Measurements from ENCODE around the gene B3GALNT2.

DNA sequence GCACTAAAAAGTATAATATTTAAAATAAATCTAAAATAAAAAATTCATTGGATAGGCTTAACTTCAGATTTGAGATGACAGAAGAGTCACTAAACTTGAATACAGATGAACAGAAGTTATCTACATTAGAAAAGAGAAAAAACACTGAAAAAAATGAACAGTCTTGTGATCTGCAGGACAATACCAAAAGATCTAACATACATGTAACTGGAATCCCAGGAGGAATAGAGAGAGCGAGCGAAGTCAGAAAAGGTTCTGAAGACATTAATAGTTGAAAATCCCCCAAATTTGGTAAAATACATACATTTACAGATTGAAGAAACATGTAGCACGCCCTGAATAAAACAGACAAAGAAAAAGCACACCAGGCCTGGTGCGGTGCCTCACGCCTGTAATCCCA is 21.2 kb downstream of the B3GALNT2 start:
- TF ChIP-seq, protein P1, sequence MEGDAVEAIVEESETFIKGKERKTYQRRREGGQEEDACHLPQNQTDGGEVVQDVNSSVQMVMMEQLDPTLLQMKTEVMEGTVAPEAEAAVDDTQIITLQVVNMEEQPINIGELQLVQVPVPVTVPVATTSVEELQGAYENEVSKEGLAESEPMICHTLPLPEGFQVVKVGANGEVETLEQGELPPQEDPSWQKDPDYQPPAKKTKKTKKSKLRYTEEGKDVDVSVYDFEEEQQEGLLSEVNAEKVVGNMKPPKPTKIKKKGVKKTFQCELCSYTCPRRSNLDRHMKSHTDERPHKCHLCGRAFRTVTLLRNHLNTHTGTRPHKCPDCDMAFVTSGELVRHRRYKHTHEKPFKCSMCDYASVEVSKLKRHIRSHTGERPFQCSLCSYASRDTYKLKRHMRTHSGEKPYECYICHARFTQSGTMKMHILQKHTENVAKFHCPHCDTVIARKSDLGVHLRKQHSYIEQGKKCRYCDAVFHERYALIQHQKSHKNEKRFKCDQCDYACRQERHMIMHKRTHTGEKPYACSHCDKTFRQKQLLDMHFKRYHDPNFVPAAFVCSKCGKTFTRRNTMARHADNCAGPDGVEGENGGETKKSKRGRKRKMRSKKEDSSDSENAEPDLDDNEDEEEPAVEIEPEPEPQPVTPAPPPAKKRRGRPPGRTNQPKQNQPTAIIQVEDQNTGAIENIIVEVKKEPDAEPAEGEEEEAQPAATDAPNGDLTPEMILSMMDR (conservative IDR thresholded peaks at IDR 0.05 in 1 of 2, IDR thresholded peaks at IDR 0.05 in 1 of 2; ENCODE audit: extremely low read depth in 1 of 2, insufficient read depth in 1 of 2, low read depth in 1 of 2, low read length in 2 of 2) = no peak
- TF ChIP-seq EZH2 (IDR thresholded peaks at IDR 0.05; ENCODE audit: borderline replicate concordance, low read length) = no peak
